Stimulated activated naive CD8-positive, alpha-beta T cell treated with anti-CD3 and anti-CD28 coated beads, Interleukin-15, amount 100 ng/mL, for 72 hours (primary cell): ENCODE data around the gene DHFR2.
"Not testable (repeated sequence)": the region's sequence is repeated elsewhere in the genome, so short reads cannot be mapped to it uniquely, and the experiment has no call there.

Source experiments
- ATAC-seq: fragments of 150-1000 bp; cut with Tn5 transposase; 2 replicates; pipeline ENCODE4 v1.10.0; 2021; ENCODE audit warnings: mild to moderate bottlenecking, moderate library complexity
- DNase-seq, 2 donors: peaks; one replicate each; pipeline ENCODE4 v3.0.0; 2021 to 2022
- H3K27ac Mint-ChIP-seq, 2 donors: one replicate each; pipeline ENCODE4 v1.8.0; 2022; ENCODE audit warnings: mild to moderate bottlenecking in 2 of 2, mixed read lengths in 2 of 2, moderate library complexity in 2 of 2
- H3K27me3 Mint-ChIP-seq: one replicate; pipeline ENCODE4 v1.8.0; 2022; ENCODE audit warnings: mixed read lengths
- H3K4me1 Mint-ChIP-seq: one replicate; pipeline ENCODE4 v1.8.0; 2022; ENCODE audit warnings: mild to moderate bottlenecking, mixed read lengths
- H3K4me3 Mint-ChIP-seq, 2 donors: one replicate each; pipeline ENCODE4 v1.8.0; 2022; ENCODE audit warnings: mild to moderate bottlenecking in 2 of 2, mixed read lengths in 2 of 2, moderate library complexity in 1 of 2
- H3K9me3 Mint-ChIP-seq, 2 donors: one replicate each; pipeline ENCODE4 v1.8.0; 2022; ENCODE audit warnings: mixed read lengths in 2 of 2

The DHFR2 gene

DNA sequence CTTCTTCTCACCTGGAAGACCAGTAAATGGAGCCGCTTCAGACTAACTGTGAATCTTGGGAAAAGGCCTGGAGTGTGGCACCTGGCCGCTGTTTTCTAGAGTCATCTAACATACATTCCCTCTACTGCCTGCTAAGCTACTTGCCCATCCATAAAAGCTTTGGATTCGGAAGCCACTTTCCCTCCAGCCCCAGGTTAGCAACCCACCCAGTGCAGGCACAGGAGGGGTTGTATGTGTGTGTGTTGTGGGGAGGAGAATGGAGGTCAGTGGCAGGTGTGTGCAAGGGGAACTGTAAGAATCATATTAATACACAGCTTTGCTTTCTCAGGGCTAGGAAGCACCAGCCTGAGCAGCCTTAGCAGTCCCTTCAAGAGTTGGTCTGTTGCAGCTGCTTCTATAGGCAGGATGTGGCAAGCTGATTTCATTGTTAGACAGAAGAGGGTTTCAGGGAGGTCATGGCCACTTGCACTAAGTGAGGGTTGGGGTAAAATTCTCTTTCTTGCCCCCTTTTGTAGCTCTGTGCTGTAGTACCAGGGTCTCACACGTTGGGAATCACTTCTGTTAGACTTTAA lies 9.1 kb upstream of the DHFR2 start:
- DNase-seq: no peak
- Mint-ChIP-seq H3K4me3 (no peak overlapping the region), H3K27ac (no peak overlapping the region), H3K27me3 (no peaks in the 10 kb centered on the region), H3K9me3 (peaks cover 0 to 6% of the 10 kb centered on the region in 2 donors), H3K4me1 (peaks cover 51% of the 10 kb centered on the region)
- ATAC-seq: peak; percentile 92

DNA sequence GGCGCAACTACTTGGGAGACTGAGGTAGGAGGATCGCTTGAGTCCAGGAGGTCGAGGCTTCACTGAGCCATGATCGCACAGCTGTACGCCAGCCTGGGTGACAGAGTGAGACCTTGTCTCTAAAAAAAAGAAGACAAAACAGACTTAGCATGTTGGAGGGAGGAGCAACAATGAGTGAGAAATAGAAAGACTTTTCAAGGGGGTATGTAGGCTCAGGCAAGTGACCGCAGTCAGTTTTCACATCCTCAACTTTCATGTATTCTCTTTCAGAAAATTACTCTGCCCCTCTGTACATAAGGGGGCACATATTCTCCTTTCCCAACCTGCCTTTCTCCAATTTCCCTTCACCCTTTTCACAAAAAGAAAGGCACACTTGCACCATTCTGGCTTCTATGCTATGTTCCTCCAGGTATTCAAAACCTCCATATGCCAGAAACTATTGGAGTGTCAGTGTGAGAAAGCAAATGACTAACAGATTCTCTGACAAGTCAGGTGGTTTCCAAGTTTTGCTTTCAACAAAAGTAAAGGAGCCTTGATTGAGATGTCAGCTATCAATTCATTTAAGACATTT lies 7.7 kb upstream of the DHFR2 start:
- H3K27ac Mint-ChIP-seq: no peak overlapping the region

DNA sequence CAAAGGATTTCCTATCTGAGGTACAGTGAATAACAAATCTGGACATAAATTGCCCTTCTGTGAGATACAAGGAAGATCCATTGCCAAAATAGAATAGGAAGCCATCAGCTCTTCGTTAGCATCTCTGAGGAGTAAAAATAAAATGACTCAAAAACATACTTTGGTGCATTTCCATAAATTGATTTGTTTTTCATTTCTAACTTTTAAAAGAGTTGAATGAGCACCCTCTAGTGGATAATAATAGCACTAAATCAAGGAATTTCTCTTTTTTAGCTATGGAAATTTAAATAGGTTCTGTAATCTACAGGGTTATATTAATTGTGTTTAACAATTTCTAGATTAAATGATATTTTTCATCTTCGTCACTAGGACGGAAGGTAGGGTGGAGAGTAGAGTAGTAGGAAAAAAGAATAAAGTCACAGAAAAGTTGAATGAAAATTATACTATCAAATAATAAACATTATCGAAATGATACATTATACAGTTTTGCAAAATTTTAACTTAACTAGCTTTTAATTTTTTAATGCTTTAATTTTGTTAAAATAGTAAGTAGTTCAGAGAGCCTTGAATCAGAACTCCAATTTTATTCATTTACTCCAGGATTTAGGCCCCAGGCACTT lies 6.6 kb upstream of the DHFR2 start:
- no peak overlapping the region for H3K4me3 Mint-ChIP-seq
- H3K4me1 Mint-ChIP-seq: peaks cover 66% of the 10 kb centered on the region
- H3K27ac Mint-ChIP-seq: no peak overlapping the region
- ATAC-seq: no peak
- peaks cover 0 to 6% of the 10 kb centered on the region in 2 donors for H3K9me3 Mint-ChIP-seq
- no peak for DNase-seq
- H3K27me3 Mint-ChIP-seq: no peaks in the 10 kb centered on the region

More for the DNA sequence above, 7.7 kb upstream of the DHFR2 start:
- ATAC-seq (peak; percentile 67), DNase-seq (no peak)
- peaks cover 0 to 6% of the 10 kb centered on the region in 2 donors for H3K9me3 Mint-ChIP-seq
- H3K4me1 Mint-ChIP-seq: peaks cover 60% of the 10 kb centered on the region
- H3K27me3 Mint-ChIP-seq: no peaks in the 10 kb centered on the region
- H3K4me3 Mint-ChIP-seq: no peak overlapping the region

DNA sequence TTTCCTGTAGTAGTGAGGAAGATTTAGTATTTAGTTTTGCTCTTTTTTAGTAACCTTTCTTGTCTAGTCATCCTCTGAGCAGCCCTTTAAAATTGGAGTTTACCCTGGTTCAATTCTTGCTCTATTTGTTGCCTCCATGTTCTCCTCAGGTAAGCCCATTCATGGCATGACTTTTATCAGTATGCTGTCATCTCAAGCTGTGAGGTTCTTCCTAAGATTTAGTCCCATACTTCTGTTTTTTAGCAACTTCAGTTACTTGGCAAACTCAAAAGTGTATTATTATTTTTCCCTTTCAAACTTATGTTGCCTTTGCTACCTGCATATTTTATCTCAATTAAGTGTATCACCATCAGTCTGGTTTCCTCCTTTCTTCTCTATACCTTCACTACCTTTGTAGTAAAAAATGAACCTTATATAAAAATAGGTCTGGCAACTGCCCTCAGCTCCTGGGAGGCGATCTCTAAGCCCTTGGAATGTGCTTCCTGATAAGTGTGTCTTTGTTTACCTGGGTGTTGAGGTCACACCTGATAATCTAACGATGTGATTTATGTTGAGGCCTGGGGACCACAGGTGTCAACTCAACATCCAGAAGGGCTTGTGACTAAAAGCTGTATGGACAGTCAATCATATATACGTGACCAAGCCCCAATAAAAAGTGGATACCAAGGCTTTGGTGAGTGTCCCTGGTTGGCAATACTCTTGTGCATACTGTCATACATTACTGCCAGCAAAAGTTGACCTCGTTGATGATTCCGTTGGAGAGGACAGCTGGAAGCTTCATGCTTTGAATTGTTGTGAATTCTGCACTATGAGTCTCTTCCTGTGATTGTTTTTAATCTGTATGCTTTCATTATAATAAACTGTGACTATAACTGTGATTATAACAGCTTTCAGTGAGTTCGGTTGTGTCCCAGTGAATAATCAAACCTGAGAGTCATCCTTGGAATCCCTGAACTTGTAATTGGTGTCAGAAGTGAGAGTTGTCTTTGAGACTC lies 4.1 kb upstream of the DHFR2 start:
- DNase-seq (no peak), ATAC-seq (no peak)
- H3K27ac Mint-ChIP-seq: peak overlapping the region in 1 of 2 donors; percentile 47
- no peak overlapping the region for H3K4me3 Mint-ChIP-seq
- H3K27me3 Mint-ChIP-seq: no peaks in the 10 kb centered on the region
- peaks cover 62% of the 10 kb centered on the region for H3K4me1 Mint-ChIP-seq
- H3K9me3 Mint-ChIP-seq: peaks cover 0 to 6% of the 10 kb centered on the region in 2 donors

DNA sequence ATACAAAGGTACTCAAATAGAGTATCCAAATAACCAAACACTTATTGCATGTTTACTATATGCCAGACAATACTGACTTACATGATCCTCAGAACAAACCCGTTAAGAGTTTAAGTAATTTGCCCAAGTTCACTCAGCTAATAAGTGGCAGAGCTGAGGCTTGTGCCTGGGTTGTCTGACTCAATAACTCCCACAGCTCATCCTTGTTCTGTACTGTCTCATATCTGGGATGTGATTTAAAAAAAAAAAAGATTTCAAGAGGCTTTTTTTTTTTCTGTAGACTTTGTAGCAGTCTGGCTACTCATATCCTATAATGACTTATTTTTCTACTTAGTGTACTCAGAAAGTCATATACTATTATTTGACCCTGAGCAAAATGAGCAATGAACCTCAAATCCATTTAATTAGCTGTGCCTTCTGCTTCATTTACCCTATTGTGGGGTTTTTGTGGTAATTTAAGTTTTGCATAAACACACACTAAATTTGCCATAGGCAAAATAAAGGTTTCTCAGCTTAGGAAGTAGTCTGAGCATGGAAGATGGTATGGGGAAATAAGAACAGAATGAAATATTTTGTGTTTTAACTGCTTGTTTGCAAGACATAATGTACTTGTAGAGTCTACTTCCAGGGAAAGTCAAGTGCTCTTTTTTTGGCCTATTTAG lies 3.2 kb upstream of the DHFR2 start:
- Mint-ChIP-seq H3K27ac (peak overlapping the region in 1 of 2 donors; percentile 47), H3K4me1 (peaks cover 56% of the 10 kb centered on the region), H3K27me3 (no peaks in the 10 kb centered on the region), H3K9me3 (peaks cover 0 to 6% of the 10 kb centered on the region in 2 donors), H3K4me3 (no peak overlapping the region)
- DNase-seq: no peak
- ATAC-seq: no peak

DNA sequence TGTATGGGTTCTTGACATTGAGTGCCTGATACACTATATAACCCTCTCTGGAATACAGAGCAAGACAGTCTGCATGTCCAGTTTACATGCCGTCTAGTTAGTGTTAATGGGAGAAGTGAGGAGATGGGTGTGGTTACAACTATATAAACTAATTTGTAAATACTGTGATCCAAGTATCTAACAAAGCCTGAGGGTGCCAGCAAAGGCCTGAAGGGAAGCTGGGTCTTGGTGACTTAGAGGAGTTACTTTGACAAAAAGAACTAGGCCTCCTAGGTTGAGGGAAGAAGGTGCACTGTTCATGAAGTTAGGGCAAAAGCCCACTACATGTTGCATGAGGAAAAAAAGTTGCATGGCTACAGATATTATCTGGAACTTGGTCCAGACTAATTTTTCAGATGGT lies 2.4 kb upstream of the DHFR2 start:
- Mint-ChIP-seq H3K4me3 (peak overlapping the region; percentile 21 to 88), H3K27ac (peak overlapping the region; percentile 42 to 58), H3K4me1 (peaks cover 54% of the 10 kb centered on the region), H3K9me3 (peaks cover 0 to 6% of the 10 kb centered on the region in 2 donors), H3K27me3 (no peaks in the 10 kb centered on the region)
- no peak for ATAC-seq
- no peak for DNase-seq

DNA sequence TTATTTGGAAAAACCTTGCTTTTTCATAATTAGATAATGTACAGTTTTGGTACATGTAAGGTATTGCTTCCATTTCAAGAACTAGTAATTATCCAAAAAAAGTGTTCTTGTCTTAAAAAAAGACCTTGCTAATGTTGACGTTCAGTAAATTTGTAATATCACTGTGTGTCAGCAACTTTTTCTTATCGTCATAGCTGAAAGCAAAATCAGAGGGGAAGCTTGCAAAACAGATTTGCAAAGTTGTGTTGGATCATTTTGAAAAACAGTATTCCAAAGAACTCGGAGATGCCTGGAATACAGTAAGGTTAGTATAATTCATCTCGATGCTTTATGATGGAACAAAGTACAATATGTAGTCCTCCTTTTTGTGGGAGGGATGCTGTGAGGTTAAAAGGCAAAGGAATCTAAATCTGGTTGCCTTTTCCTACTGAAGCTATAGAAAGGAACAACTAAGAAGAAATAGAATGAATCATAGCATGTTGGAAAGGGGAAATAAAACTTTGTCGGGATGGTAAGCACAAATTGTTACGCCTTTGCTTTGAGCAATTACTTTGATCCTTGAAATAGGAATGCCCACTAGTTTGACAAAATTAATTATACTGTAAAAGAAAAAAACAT lies 1.6 kb upstream of the DHFR2 start:
- Mint-ChIP-seq H3K27ac (peak overlapping the region in 1 of 2 donors; percentile 100), H3K4me3 (peak overlapping the region; percentile 88 to 95), H3K27me3 (no peaks in the 10 kb centered on the region), H3K4me1 (peaks cover 51% of the 10 kb centered on the region), H3K9me3 (peaks cover 0 to 6% of the 10 kb centered on the region in 2 donors)
- no peak for ATAC-seq
- no peak for DNase-seq

DNA sequence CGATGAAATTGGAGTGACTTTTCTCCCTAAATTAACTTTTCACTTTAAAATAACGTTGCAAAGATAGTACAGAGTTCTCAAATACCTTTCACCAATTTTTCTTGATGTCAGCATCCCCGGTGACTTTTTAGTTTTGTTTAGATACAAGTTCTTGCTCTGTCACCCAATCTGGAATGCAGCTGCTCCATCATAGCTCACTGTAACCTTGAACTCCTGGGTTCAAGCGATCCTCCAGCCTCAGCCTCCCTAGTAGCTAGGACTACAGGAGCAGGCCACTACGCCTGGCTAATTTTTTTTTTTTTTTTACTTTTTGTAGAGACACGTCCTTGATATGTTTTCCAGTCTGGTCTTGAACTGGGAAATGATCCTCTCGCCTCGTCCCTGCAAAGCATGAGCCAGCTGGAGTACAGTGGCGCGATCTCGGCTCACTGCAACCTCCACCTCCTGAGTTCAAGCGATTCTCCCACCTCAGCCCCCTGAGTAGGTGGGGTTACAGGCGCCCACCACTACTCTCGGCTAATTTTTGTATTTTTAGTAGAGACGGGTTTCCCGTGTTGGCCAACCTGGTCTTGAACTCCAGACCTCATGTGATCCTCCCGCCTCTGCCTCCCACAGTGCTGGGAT lies 892 bp upstream of the DHFR2 start:
- H3K9me3 Mint-ChIP-seq: peaks cover 0 to 6% of the 10 kb centered on the region in 2 donors
- no peak for DNase-seq
- H3K27ac Mint-ChIP-seq: peak overlapping the region; percentile 99 to 100
- ATAC-seq: no peak
- H3K4me1 Mint-ChIP-seq: peaks cover 45% of the 10 kb centered on the region
- peak overlapping the region; percentile 88 to 95 for H3K4me3 Mint-ChIP-seq
- no peaks in the 10 kb centered on the region for H3K27me3 Mint-ChIP-seq

DNA sequence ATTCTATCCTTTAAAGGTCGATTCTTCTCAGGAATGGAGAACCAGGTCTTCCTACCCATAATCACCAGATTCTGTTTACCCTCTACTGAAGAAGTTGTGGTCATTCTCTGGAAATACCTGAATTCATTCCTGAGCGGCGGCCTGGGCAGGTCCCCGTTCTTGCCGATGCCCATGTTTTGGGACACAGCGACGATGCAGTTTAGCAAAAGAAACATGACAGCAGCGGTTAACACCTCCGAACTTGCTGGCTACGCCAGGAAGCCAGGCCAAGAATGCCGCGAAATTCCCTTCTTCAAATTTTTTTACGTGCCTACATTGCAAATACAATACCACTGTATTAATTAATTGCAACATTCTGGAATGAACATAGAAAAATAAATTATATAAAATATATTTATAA lies 1.4 kb downstream of the DHFR2 start:
- Mint-ChIP-seq H3K27me3 (no peaks in the 10 kb centered on the region), H3K4me3 (no peak overlapping the region), H3K27ac (no peak overlapping the region), H3K9me3 (no peaks in the 10 kb centered on the region), H3K4me1 (peaks cover 30% of the 10 kb centered on the region)
- no peak for ATAC-seq
- DNase-seq: no peak

DNA sequence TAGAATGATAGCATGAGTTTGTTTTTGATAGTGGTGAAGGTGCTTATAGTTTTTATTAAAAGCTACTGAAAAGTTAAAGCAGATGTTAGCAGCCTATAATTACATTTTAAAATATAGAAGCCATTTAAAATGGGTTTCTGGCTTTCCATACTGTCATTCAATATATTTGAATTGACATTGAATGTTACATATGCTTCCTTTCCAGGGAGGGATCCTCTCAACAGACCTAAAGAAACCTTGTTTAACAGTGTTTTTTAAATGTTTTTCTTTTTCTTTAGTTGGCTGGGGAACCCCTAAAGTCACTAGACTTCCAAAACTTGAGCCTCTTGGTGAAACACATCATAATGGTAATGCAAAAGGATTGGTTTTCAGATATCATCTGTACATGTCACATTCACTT lies 12.2 kb downstream of the DHFR2 start:
- no peak for DNase-seq
- no peak overlapping the region for H3K4me3 Mint-ChIP-seq

DNA sequence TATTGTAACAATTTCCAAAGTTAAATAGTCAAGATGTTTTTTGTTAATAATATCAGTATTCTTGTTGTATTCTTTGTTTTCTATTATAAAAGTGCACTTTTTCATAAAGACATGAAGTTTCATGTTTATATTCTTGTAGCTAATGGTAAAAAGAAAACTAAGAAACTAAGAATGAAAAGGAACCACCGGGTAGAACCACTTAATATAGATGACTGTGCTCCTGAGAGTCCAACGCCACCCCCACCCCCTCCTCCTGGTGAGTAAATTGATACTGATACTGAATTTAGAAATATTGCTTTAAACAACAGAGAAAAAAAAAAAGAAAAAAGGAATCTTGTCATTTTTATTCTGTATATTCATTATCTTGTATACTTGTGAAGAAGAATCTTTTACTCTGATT lies 13.4 kb downstream of the DHFR2 start:
- no peak overlapping the region for H3K27ac Mint-ChIP-seq
- no peaks in the 10 kb centered on the region for H3K4me1 Mint-ChIP-seq
- H3K27me3 Mint-ChIP-seq: no peaks in the 10 kb centered on the region
- no peak for DNase-seq
- no peak for ATAC-seq
- H3K9me3 Mint-ChIP-seq: no peaks in the 10 kb centered on the region
- no peak overlapping the region for H3K4me3 Mint-ChIP-seq

More for the DNA sequence above, 12.2 kb downstream of the DHFR2 start:
- no peak for ATAC-seq
- H3K4me1 Mint-ChIP-seq: no peaks in the 10 kb centered on the region
- H3K9me3 Mint-ChIP-seq: no peaks in the 10 kb centered on the region
- no peaks in the 10 kb centered on the region for H3K27me3 Mint-ChIP-seq
- no peak overlapping the region for H3K27ac Mint-ChIP-seq

DNA sequence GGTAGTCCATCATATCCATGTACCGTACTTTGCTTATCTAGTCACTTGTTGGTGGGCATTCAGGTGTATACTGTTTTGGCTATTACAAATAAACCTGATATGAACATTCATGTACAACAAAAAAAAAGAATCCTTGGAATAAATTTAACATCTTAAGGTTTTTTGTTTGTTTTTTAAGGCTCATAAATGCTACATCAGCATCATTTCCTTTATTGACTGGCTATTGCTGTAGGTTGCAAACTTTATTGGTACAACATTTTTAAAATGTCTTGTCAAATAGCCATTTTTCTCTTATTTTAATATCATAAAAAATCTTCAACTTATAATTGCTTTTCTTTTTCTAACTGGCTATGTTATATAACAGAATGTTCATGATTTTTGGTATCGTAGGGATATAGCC lies 16.2 kb downstream of the DHFR2 start:
- H3K9me3 Mint-ChIP-seq: peaks cover 0 to 5% of the 10 kb centered on the region in 2 donors
- H3K27me3 Mint-ChIP-seq: no peaks in the 10 kb centered on the region
- H3K27ac Mint-ChIP-seq: no peak overlapping the region
- no peak for ATAC-seq
- no peak overlapping the region for H3K4me3 Mint-ChIP-seq
- no peaks in the 10 kb centered on the region for H3K4me1 Mint-ChIP-seq
- no peak for DNase-seq

DNA sequence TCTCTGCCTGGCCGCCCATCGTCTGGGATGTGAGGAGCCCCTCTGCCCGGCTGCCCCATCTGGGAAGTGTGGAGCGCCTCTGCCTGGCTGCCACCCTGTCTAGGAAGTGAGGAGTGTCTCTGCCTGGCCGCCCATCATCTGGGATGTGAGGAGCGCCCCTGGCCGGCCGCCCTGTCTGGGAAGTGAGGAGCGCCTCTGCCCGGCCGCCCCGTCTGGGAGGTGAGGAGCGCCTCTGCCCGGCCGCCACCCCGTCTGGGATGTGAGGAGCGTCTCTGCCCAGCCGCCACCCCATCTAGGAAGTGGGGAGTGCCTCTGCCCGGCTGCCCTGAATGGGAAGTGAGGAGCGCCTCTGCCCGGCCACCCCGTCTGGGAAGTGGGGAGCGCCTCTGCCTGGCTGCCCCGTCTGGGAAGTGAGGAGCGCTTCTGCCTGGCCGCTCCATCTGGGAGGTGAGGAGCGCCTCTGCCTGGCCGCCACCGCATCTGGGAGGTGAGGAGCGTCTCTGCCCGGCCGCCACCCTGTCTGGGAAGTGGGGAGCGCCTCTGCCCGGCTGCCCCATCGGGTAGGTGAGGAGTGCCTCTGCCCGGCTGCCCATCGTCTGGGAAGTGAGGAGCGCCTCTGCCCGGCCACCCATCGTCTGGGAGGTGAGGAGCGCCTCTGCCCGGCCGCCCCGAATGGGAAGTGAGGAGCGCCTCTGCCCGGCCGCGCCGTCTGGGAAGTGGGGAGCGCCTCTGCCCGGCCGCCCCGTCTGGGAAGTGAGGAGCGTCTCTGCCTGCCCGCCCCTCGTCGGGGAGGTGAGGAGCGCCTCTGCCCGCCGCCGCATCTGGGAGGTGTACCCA lies 18.4 kb downstream of the DHFR2 start:
- not testable (repeated sequence) for H3K27me3 Mint-ChIP-seq, H3K4me1 Mint-ChIP-seq, DNase-seq, ATAC-seq, H3K4me3 Mint-ChIP-seq, H3K9me3 Mint-ChIP-seq
- peak overlapping the region in 1 of 2 donors; percentile 97 for H3K27ac Mint-ChIP-seq

DNA sequence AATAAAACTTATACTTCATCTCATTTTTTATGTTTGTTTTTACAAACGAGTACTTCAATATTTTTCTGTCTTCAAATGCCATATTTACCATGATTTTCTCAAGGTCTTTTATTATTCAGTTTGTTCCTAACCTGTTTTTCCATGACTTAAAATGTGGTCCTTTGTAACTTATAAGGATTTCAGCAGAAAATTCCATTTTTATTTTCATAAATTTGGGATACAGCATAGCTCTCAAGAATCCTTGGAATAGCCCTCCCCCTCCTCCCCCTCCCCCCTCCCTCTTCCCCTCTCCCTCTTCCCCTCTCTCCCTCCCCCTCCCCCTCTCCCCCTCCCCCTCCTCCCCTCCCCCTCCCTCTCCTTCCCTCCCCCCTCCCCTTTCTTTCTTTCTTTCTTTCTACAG lies 19.4 kb downstream of the DHFR2 start:
- H3K27ac Mint-ChIP-seq: peak overlapping the region in 1 of 2 donors; percentile 97
- peaks cover 0 to 5% of the 10 kb centered on the region in 2 donors for H3K9me3 Mint-ChIP-seq
- no peaks in the 10 kb centered on the region for H3K27me3 Mint-ChIP-seq
- no peaks in the 10 kb centered on the region for H3K4me1 Mint-ChIP-seq
- H3K4me3 Mint-ChIP-seq: no peak overlapping the region
- ATAC-seq (no peak), DNase-seq (no peak)
